Muscle of back (tissue), 11 donors: ENCODE measurements around the gene RABEPK. TPM values are rescaled to one million over a fixed set of nuclear protein-coding genes. Genes with fewer than 3 reads are reported as not detected.
A peak's percentile ranks its signal among the peaks of the same experiment; 100 is the strongest.
"Not testable (repeated sequence)": the region's sequence is repeated elsewhere in the genome, so short reads cannot be mapped to it uniquely, and the experiment has no call there.

Experiments used
- DNase-seq, 3 donors: peaks; one replicate each; pipeline versions ENCODE4 v3.0.0 to v3.0.0-alpha.2; 2013
- polyA plus RNA-seq, 10 donors: library from polyadenylated mRNA; unstranded; fragments of 120-200 nt; gene quantifications; one replicate each; pipeline ENCODE4 v1.2.1, GENCODE V29; 2013; ENCODE audit not compliant: insufficient read length in 10 of 10

The RABEPK gene
- polyA plus RNA-seq, 10 donors, result 14.4 to 23.6 (median 16.8) TPM

DNA sequence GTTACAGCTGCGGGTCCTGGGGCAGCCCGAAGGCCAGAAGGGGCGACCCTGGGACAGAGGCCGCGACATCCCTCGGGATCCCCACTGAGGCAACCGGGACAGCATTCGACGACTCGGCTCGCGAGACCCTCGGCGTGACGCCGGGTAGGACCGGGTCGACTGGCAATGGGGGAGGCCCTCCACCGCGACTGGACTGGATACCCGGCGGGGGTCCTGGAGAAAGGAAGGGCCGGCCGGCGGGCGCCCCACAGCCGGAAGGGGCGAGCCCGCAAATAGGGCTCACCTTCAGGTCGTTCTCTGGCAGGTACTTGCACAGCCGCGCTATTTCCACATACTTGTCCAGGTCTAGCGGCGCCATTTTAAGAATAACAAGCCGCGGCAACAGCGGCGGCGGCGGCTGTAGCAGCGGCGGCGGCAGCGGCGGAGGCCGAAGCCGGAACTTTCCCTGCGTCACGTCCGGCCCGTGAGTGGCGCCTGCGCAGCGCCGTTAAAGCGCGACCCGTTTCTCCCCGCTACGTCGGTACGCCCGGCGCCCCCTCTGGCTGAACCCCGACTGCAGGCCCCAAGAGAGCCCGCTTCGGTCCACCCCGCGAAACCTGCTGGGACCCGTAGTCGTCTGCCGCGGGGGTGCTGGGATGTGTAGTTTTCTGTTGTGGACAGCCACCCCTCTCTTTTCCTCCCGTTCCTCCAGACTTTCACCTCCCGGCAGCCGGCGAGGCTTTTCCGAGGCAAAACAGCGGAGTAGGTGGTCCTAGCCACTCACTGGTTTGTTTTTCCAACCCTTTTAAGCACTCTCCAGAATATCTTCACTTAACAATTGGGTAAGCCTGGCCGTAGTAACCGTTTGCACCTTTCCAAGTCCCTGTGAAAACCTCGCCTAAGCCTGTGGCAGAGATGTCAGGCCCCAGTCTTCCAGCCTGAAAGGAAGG lies 10.7 kb upstream of the RABEPK start, which contains the start of gene PPP6C:
PPP6C (minus strand) TSS at position 443 of the 929 bp plus-strand sequence; CDS start at position 358, 85 bp downstream.
- DNase-seq, result peak; percentile 96 to 98 (median 97)

DNA sequence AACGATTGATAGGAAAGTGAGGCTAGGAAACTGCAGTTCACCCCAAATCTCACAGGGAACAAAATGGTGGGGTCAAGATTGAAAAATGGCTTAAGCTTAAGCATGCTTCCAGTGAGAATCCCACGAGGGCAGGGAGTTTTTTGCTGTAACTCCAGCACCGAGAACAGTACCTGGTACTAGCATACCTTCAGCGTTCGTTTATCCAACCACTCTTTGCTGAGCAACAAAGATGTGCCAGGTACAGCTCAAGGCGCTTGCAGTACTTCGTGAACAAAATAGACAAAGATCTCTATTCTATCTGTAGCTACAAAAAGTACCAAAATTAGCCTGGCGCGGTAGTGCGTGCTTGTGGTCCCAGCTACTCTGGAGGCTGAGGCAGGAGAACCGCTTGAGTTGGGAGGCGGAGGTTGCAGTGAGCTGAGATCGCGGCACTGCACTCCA lies 10.0 kb upstream of the RABEPK start:
- no peak for DNase-seq

DNA sequence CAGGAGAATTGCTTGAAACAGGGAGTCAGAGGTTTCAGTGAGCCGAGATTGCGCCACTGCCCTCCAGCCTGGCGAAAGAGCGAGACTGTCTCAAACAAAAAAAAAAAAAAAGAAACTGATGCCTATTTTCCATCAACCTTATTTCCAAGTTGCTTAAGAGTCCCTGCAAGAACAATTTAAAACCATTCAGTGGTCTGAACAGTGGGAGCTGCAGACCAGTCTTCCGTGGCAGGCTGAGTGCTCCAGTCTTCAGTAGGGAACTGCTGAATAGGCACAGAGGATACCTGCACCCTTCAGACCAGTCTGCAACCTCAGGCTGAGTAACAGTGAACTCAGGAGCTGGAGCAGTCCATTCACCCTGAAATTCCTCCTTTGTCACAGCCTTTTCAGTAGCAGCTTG lies 5.9 kb upstream of the RABEPK start:
- not testable (repeated sequence) for DNase-seq

DNA sequence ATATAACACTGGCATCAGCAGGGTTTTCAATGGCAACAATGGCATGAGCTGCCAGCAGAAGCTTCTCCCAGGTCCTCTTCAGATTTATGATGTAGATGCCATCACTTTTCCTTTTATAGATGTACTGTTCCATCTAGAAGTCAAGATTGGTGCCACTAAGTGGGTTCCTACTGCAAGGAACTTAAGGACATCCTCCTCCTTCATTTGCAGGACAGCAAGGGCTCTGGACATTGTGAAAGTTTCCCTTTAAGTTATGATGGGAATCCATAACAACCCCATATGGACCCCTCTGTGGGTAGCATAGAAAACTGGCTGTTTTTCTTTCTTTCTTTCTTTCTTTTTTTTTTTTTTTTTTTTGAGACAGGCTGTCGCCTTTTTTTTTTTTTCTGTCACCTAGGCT lies 4.8 kb upstream of the RABEPK start:
- not testable (repeated sequence) for DNase-seq

DNA sequence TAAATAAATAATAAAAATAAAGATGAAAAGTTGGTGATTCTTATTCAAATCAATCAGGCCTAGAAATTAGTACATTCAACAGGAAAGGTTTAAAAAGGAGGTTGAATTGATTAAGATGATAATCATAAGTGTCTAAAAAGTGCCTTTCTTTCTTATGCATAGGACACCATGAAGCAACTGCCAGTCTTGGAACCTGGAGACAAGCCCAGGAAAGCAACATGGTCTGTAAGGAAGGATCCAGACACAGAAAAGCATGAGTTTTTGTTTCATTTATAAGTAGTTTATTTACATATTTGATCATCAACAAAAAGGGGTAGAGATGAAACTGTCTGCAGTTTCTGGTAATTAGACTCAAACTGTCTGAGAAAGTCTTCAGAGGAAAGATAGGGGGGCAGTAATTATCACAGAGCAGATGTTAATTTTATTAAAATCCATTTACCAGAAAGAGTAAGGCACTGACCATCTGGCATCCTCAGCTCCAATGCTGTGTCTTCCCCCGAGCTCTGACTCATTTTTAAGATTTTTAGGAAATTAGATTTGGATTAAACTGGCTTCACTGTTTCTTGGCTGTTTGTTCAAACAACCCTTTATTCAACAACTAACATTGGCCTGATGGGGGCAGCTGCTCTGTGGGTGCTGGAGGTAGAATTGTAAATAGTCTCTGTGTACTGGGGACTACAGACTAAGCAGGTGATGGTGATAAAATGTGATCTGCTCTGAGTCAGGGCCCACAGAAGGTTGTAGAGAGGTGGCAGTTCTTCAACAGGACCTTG lies 2.7 kb downstream of the RABEPK start:
- no peak for DNase-seq

DNA sequence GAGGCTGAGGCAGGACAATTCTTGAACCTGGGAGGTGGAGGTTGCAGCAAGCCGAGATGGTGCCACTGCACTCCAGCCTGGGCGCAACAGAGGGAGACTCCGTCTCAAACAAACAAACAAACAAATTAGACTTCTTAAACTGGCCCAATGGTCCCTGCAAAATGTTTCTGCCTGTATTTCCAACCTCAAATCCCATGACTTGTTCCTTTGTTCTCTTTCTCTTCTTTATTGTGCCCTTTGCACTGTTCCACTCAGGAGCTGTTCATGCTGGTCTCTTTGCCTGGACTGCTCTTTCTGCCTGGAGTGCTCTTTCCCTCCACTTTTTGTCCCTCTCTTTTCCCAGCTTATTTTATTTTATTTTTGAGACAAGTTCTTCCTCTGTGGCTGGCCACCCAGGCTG lies 4.1 kb downstream of the RABEPK start:
- DNase-seq, result no peak

DNA sequence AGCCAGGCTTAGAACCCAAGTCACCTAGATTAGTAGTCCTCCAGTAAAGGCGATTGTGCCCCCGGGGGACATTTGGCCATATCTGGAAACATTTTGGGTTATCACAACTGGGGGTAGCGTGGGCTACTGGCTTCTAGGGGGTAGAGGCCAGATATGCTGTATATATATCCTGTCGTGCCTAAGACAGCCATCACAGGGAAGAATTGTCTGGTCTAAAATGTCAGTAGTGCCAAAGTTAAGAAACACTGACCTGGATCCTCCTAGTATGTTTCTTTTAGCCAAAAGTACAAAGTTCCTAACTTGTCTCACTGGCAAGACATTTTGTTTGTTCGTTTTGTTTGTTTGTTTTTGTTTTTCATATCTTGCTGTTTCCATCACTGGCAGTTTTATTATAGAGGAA lies 13.8 kb downstream of the RABEPK start:
- no peak for DNase-seq

DNA sequence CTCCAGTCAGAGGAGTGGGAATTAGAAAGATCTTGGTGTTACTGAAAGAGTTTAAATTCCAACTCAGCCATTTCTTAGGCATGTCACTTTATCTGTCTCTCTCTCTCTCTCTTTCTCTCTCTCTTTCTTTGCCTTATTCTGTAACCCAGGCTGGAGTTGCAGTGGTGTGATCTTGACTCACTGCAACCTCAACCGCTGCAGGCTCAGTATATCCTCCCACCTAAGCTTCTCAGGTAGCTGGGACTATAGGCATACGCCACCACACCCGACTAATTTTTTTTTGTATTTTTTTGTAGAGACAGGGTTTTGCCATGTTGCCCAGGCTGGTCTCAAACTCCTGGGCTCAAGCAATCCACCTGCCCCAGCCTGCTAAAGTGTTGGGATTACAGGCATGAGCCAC lies 18.3 kb downstream of the RABEPK start:
- no peak for DNase-seq

DNA sequence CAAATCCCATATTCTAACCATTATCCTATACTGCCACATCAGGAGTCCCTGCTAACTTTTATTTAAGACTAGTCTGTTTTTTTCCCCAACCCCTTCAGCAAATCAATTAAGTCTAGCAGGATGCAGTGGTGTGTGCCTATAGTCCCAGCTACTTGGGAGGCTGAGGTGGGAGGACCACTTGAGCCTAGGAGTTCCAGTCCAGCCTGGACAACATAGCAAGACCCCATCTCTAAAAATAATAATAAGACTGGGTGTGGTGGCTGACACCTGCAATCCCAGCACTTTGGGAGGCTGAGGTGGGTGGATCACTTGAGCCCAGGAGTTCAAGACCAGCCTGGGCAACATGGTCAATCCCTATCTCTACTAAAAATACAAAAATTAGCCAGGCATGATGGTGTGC lies 24.5 kb downstream of the RABEPK start:
- DNase-seq, result not testable (repeated sequence)

DNA sequence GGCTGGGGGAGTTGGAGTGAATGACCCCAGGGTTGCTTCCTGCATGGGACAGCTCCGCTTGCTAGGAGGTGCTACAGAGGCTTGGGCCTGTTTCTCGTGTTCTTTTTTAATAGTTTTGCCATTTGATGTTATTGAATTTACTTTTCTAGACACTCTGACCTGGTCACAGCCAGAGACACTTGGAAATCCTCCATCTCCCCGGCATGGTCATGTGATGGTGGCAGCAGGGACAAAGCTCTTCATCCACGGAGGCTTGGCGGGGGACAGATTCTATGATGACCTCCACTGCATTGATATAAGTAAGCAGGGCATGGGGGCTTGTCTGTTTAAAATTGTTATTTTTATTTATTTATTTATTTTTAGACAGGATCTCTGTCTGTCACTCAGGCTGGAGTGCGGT lies 27.4 kb downstream of the RABEPK start:
- DNase-seq, result no peak

DNA sequence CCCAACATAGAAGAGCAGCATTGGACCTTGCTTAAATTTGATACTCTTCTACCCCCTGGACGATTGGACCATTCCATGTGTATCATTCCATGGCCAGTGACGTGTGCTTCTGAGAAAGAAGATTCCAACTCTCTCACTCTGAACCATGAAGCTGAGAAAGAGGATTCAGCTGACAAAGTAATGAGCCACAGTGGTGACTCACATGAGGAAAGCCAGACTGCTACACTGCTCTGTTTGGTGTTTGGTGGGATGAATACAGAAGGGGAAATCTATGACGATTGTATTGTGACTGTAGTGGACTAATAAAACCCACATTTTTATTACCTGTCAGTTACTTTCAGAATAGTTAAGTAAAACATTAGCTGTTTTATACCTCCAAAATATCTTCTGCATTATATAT lies 33.3 kb downstream of the RABEPK start:
- peak in 1 of 3 donors; percentile 92 for DNase-seq

DNA sequence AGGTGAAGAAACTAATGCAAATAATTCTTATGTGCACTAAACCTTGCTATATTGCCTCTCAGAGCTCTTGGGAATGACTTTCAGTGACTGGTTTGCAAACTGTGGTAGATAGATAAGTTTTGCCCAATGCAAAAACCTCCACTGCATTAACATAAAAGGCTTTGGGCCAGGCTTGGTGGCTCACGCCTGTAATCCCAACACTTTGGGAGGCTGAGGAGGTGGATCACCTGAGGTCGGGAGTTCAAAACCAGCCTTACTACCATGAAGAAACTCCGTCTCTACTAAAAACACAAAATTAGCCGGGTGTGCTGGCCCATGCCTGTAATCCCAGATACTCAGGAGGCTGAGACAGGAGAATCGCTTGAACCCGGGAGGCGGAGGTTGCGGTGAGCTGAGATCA lies 33.8 kb downstream of the RABEPK start:
- DNase-seq, result not testable (repeated sequence)

DNA sequence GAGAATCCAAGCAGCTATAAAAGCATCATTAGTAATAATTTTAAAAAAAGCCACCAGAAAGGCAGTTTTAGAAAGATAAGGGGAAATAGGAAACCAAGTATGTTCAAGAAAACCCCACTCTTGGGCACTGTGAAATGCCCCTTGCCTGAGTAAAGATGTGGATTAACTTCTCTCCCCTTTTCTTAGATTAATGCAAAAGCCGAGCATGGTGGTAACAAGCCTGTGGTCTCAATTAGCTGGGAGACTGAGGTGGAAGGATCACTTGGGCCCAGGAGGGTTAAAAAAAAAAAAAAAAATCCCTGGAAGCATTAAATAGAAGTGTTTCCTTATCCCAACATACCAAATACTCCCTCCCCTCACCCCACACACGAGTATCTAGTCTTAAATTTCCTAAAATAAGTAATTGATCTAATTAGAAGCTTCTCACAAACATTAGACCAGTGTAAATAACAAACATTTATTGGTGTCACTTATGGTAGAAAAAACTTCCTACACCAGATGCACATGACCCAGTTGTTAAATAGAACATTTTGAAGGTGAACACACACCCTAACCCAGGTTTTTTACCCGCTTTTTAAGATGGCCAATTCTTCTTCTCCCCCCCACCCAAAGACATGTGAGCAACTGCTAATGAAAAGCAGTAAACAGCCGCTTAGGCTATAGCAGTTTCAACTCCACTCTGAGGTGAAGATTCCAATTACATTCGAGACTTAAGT lies 35.6 kb downstream of the RABEPK start:
- no peak for DNase-seq

DNA sequence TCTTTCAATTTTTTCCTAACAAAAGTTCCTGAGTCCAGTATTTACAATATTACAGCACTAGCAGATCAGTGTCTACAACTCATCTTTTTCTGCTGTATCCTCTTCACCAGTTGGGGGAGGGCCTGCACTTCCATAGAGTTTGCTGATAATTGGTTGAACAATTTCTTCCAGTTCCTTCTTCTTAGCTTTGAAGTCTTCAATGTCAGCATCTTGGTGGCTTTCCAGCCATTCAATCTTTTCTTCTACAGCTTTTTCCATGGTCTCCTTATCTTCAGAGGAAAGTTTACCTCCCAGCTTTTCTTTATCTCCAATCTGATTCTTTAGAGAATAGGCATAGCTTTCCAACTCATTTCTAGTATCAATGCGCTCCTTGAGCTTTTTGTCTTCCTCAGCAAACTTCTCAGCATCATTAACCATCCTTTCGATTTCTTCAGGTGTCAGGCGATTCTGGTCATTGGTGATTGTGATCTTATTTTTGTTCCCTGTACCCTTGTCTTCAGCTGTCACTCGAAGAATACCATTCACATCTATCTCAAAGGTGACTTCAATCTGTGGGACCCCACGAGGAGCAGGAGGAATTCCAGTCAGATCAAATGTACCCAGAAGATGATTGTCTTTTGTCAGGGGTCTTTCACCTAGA lies 36.3 kb downstream of the RABEPK start:
- not testable (repeated sequence) for DNase-seq

DNA sequence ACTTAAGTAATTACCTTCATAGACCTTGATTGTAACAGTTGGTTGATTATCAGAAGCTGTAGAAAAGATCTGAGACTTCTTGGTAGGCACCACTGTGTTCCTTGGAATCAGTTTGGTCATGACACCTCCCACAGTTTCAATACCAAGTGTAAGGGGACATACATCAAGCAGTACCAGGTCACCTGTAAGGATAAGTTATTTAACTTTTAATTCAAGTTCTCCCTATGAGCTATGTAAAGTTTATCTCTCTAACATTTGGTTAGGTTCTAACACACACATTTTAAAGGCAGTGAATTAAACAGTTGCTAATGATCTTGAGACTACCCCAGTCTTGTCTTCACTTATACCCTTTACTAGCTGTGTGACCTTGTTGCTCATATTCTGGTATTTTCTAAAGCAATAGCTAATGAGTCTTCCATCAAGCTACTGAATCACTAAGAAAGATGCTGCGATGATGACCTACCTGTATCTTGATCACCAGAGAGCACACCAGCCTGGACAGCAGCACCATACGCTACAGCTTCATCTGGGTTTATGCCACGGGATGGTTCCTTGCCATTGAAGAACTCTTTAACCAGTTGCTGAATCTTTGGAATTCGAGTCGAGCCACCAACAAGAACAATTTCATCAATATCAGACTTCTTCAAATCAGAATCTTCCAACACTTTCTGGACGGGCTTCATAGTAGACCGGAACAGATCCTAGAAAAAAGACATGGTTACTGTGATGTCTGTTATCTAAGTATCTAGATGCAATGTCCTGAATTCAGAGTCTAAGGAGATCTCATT lies 38.0 kb downstream of the RABEPK start:
- no peak for DNase-seq

DNA sequence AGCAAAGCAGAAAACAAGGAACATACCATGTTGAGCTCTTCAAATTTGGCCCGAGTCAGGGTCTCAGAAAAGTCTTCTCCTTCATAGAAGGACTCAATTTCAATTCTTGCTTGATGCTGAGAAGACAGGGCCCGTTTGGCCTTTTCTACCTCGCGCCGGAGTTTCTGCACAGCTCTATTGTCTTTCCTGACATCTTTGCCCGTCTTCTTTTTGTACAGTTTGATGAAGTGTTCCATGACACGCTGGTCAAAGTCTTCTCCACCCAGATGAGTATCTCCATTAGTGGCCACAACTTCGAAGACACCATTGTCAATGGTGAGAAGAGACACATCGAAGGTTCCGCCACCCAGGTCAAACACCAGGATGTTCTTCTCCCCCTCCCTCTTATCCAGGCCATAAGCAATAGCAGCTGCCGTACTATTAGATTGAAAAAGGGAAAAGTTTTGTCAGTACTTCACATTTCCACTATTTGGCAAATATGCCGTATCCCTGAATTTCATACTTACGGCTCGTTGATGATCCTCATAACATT lies 38.6 kb downstream of the RABEPK start:
- no peak for DNase-seq

DNA sequence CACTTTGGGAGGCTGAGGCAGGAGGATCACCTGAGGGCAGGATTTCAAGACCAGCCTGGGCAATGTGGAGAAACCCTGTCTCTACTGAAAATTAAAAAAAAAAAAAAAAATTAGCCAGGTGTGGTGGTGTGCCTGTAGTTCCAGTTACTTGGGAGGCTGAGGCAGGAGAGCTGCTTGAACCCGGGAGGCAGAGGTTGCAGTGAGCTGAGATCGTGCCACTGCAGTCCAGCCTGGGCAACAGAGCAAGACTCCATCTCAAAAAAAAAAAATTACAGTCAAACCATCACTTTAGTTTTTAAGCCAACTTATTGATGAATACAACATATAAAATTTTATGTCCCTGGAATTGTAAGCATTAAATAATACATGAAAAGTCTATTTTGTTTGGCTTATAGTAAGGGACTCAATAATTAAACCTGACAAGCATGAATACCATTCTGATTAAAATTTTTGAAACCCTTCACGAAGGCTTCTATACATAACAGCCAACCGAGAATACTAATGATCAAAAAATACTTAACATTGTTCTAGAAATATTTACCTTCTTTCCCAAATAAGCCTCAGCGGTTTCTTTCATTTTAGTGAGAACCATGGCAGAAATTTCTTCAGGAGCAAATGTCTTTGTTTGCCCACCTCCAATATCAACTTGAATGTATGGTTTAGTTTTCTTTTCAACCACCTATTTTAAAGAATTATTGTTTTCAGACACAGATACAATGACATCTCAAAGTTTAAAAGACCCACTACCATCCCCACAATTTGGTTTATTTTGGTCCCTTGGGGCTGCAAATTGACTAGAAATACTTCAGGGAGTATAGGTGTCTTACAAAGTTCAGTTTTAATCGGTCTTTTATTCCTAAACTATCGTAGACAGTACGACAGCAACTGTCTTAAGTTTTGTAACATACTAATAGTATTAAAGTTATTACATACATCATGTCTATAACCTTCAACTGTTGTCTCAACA lies 39.6 kb downstream of the RABEPK start:
- no peak for DNase-seq

DNA sequence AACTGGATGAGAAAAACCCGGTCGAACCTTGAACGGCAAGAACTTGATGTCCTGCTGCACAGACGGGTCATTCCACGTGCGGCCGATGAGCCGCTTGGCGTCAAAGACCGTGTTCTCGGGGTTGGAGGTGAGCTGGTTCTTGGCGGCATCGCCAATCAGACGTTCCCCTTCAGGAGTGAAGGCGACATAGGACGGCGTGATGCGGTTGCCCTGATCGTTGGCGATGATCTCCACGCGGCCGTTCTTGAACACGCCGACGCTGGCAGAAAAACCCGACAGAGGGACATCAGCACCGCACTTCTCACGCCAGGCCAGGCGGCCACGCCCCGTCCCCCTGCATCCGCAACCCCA lies 40.3 kb downstream of the RABEPK start:
- DNase-seq, result peak in 1 of 3 donors; percentile 47
